HUES64 (cell line): ENCODE data around the gene SHROOM2.
A peak's percentile ranks its signal among the peaks of the same experiment; 100 is the strongest.

Experiments used
- H3K27ac ChIP-seq: 2 replicates; pipeline ENCODE4 v1.7.0; 2013; ENCODE audit warnings: low read depth, low read length, inconsistent platforms
- H3K27me3 ChIP-seq: 2 replicates; pipeline ENCODE4 v1.6.1; 2013; ENCODE audit warnings: mild to moderate bottlenecking, low read length; ENCODE audit not compliant: insufficient read depth
- H3K36me3 ChIP-seq: 2 replicates; pipeline ENCODE4 v1.6.1; 2013; ENCODE audit warnings: mild to moderate bottlenecking, low read length; ENCODE audit not compliant: insufficient read depth
- H3K4me1 ChIP-seq: 2 replicates; pipeline ENCODE4 v1.6.1; 2013; ENCODE audit warnings: mild to moderate bottlenecking, low read length, moderate library complexity; ENCODE audit not compliant: insufficient read depth
- H3K4me3 ChIP-seq: 2 replicates; pipeline ENCODE4 v1.5.1; 2013; ENCODE audit warnings: mild to moderate bottlenecking, low read length, moderate library complexity
- H3K9ac ChIP-seq: 2 replicates; pipeline ENCODE4 v1.6.1; 2013; ENCODE audit warnings: mild to moderate bottlenecking, low read depth, low read length
- H3K9me3 ChIP-seq: 2 replicates; pipeline ENCODE4 v1.6.1; 2013; ENCODE audit warnings: low read depth, low read length; ENCODE audit not compliant: insufficient read depth
- WGBS: fragments of 150-250, 120-280 bp; methylation state at CpG from one replicate; pipeline ENCODE4 v1.1.7; 2013; ENCODE audit warnings: missing lambda C conversion rate; 5-methylcytosine and 5-hydroxymethylcytosine counted together

SHROOM2 gene

DNA sequence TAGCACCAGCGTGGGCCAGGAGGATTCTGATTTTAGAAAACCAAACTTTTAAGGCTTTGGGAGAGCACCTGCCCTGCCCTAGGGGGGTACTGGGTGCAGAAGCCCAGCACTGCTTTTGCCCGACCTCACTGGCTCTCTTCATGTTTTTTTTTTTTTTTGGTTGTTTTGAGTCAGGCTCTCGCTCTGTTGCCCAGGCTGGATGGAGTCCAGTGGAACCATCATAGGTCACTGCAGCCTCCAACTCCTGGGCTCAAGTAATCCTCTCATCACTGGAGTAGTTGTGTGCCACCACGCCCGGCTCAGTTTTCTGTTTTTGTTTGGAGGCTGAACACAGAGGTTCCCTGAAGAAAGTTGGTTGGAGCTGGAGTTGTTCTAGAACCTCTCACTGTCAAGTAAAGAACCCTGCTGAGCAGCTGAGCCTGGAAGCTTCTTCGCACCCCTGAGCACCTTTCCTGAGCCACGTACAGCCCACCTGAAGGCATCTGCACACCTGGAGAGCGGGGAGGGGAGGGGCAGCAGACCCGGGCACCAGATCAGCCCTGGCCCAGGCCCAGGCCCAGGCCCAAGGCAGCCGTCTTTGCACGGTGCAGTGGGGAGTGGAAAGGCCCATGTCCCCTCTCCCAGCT is 49.5 kb downstream of the SHROOM2 start:
- 78% methylated on average over 11 of the region's 11 CpGs for WGBS
- no peaks in the 10 kb centered on the region for H3K9me3 ChIP-seq

GRCh38 chrX:9842541-9842940 is 56.3 kb downstream of the SHROOM2 start:
- H3K27me3 ChIP-seq: no peaks in the 10 kb centered on the region
- H3K4me1 ChIP-seq: peaks cover 10% of the 10 kb centered on the region; the same call in 1 of the 2 replicates
- no peak overlapping the region for H3K4me3 ChIP-seq
- H3K27ac ChIP-seq: peak overlapping the region; percentile 67; the same call in 1 of the 2 replicates
- peak overlapping the region; percentile 12; the same call in 1 of the 2 replicates for H3K9ac ChIP-seq
- H3K9me3 ChIP-seq: no peaks in the 10 kb centered on the region
- WGBS: 15% methylated on average over 5 of the region's 6 CpGs
- H3K36me3 ChIP-seq: no peaks in the 10 kb centered on the region

More for the DNA sequence above, 49.5 kb downstream of the SHROOM2 start:
- Histone ChIP-seq H3K36me3 (no peaks in the 10 kb centered on the region), H3K27me3 (no peaks in the 10 kb centered on the region), H3K9ac (no peak overlapping the region), H3K4me3 (no peak overlapping the region), H3K4me1 (peaks cover 9% of the 10 kb centered on the region), H3K27ac (no peak overlapping the region)

DNA sequence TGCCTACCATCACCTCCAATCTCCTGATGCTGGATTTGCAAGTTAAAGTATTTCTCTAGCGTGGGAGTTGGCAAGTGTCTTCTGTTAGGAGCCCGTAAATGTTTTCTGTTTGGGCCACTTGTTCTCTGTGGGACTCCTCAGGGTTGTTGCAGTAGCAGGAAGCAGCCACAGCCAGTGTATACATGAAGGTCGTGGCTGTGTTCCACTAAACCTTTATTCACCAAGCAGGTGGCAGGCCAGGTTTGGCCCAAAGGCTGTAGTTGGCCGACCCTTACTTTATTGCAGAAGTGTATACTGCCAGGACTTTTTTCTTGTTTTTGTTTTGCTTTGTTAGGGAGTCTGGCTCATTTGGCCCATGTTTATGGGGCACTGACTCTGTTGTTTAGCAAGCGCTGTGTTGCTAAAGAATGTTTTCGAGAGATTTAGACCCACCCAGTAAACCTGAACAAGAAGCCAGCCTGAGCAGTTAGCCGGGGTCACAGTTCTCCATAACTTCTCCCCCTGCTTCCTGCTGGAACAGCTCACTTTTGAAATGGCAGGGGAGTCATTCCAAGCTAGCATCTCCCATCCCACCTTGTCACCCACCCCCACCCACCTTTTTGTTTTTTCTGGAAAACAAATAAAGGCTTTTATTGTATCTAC is 58.8 kb downstream of the SHROOM2 start:
- Histone ChIP-seq H3K9me3 (no peaks in the 10 kb centered on the region), H3K27me3 (no peaks in the 10 kb centered on the region), H3K4me1 (peaks cover 10% of the 10 kb centered on the region; the same call in 1 of the 2 replicates), H3K4me3 (no peak overlapping the region), H3K27ac (no peak overlapping the region), H3K9ac (no peak overlapping the region), H3K36me3 (no peaks in the 10 kb centered on the region)
- WGBS: 86% methylated on average over 7 of the region's 7 CpGs

DNA sequence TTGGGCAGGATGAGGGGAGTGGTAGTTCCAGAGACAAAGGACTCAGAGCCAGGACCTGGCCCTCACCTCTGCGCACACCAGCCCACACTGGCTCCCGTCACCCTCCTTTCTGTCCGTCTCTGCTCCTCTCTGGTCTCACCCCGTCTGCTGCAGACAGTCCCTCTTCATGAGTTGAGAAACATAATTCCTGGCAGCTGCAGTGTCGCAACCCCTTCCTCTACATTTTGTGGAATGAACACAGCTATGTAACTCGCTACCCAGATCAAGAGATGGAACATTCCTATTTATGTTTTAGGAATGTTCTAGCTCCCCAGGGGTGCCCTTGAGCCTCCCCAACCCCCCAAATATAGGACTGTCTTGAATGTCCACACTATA is 59.3 kb downstream of the SHROOM2 start:
- H3K4me3 ChIP-seq: no peak overlapping the region
- no peaks in the 10 kb centered on the region for H3K9me3 ChIP-seq
- H3K27ac ChIP-seq: no peak overlapping the region
- H3K9ac ChIP-seq: no peak overlapping the region
- H3K4me1 ChIP-seq: peaks cover 10% of the 10 kb centered on the region; the same call in 1 of the 2 replicates
- H3K36me3 ChIP-seq: no peaks in the 10 kb centered on the region
- no peaks in the 10 kb centered on the region for H3K27me3 ChIP-seq
- 74% methylated on average over 5 of the region's 6 CpGs for WGBS

GRCh38 chrX:9846631-9847030 is 60.4 kb downstream of the SHROOM2 start:
- Histone ChIP-seq H3K36me3 (no peaks in the 10 kb centered on the region), H3K27me3 (no peaks in the 10 kb centered on the region), H3K9me3 (no peaks in the 10 kb centered on the region), H3K27ac (no peak overlapping the region), H3K9ac (no peak overlapping the region), H3K4me1 (peaks cover 10% of the 10 kb centered on the region; the same call in 1 of the 2 replicates), H3K4me3 (no peak overlapping the region)
- WGBS: 96% methylated on average over 8 of the region's 8 CpGs

GRCh38 chrX:9847071-9847470 is 60.8 kb downstream of the SHROOM2 start:
- 93% methylated on average over 8 of the region's 8 CpGs for WGBS
- Histone ChIP-seq H3K9ac (no peak overlapping the region), H3K27me3 (no peaks in the 10 kb centered on the region), H3K27ac (no peak overlapping the region), H3K36me3 (no peaks in the 10 kb centered on the region), H3K4me1 (peaks cover 8% of the 10 kb centered on the region; the same call in 1 of the 2 replicates), H3K4me3 (no peak overlapping the region), H3K9me3 (no peaks in the 10 kb centered on the region)

GRCh38 chrX:9848718-9849479 is 62.7 kb downstream of the SHROOM2 start:
- no peak overlapping the region for H3K9ac ChIP-seq
- H3K4me3 ChIP-seq: no peak overlapping the region
- WGBS: 93% methylated on average over 17 of the region's 17 CpGs
- H3K27me3 ChIP-seq: no peaks in the 10 kb centered on the region
- H3K9me3 ChIP-seq: no peaks in the 10 kb centered on the region
- no peak overlapping the region for H3K27ac ChIP-seq
- H3K36me3 ChIP-seq: no peaks in the 10 kb centered on the region
- H3K4me1 ChIP-seq: peaks cover 2% of the 10 kb centered on the region; the same call in 1 of the 2 replicates

DNA sequence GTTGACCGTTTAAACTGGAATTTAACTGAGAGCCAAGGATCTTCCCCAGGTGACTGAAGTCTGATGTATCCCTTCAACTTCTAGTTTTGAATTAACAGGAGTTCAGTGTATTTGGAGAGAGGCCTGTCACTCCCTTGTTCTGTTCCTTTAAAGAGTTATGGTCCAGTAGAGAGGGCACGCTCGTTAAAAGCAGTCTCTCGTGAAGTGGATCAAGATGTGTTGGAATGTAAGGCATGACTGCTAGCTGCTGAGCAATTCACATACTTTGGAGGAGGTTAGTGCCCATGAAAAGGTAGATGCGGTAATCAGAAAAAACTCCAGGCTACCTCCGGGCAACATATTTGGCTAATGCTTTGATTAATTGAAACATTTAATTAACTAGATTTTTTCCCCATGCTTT is 65.7 kb downstream of the SHROOM2 start:
- no peak overlapping the region for H3K9ac ChIP-seq
- no peaks in the 10 kb centered on the region for H3K9me3 ChIP-seq
- H3K4me1 ChIP-seq: peaks cover 17% of the 10 kb centered on the region; the same call in 1 of the 2 replicates
- H3K4me3 ChIP-seq: no peak overlapping the region
- no peak overlapping the region for H3K27ac ChIP-seq
- H3K27me3 ChIP-seq: no peaks in the 10 kb centered on the region
- 78% methylated on average over 5 of the region's 6 CpGs for WGBS
- no peaks in the 10 kb centered on the region for H3K36me3 ChIP-seq

DNA sequence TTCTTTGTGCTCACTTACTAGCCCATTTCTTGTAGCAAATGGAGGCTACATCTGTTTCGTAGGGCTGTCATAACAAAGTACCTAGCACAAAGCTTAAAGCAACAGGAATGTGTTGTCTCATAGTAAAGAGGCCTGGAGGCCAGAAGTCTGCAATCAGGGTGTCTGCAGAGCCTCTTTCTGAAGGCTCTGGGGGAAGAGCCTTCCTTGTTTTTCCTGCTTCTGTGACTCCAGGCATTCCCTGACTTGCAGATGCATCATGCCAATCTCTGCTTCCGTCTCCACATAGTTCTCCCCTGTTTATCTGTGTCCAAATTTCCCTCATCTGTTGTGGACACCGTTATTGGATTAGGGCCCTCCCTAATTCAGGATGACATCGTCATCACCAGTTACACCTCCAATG is 67.1 kb downstream of the SHROOM2 start:
- no peaks in the 10 kb centered on the region for H3K9me3 ChIP-seq
- H3K36me3 ChIP-seq: no peaks in the 10 kb centered on the region
- H3K4me3 ChIP-seq: no peak overlapping the region
- no peaks in the 10 kb centered on the region for H3K27me3 ChIP-seq
- no peak overlapping the region for H3K9ac ChIP-seq
- no peak overlapping the region for H3K27ac ChIP-seq
- WGBS: 88% methylated on average over 4 of the region's 4 CpGs
- peaks cover 17% of the 10 kb centered on the region; the same call in 1 of the 2 replicates for H3K4me1 ChIP-seq

- Histone ChIP-seq H3K9me3 (no peaks in the 10 kb centered on the region), H3K27ac (no peak overlapping the region), H3K36me3 (no peaks in the 10 kb centered on the region), H3K27me3 (no peaks in the 10 kb centered on the region), H3K4me1 (peaks cover 17% of the 10 kb centered on the region; the same call in 1 of the 2 replicates), H3K9ac (no peak overlapping the region), H3K4me3 (no peak overlapping the region)
- WGBS: 90% methylated on average over 14 of the region's 14 CpGs
These were observed 69.5 kb downstream of the SHROOM2 start for GRCh38 chrX:9855561-9856283.
